GM12874 (cell line): ENCODE results near the gene PLAGL1.

Experiments
- CTCF ChIP-seq: IDR thresholded peaks from 2 replicates; pipeline ENCODE4 v1.5.1; 2011; ENCODE audit warnings: low read depth, mild to moderate bottlenecking, control low read depth, low read length, moderate library complexity; ENCODE audit not compliant: insufficient read depth

The PLAGL1 gene

GRCh38 chr6:143998686-143999085 lies 9.4 kb downstream of the PLAGL1 start:
- TF ChIP-seq CTCF, result no peak

GRCh38 chr6:143993965-143994646 lies 14.0 kb downstream of the PLAGL1 start:
- no peak for TF ChIP-seq CTCF

- TF ChIP-seq CTCF, result no peak
Observed at GRCh38 chr6:143992285-143992684, 15.8 kb downstream of the PLAGL1 start.

- TF ChIP-seq CTCF, result no peak
Observed at GRCh38 chr6:143986463-143987065, 21.5 kb downstream of the PLAGL1 start.

- TF ChIP-seq CTCF, result no peak
Observed at GRCh38 chr6:143984666-143985065, 23.4 kb downstream of the PLAGL1 start.

GRCh38 chr6:143982968-143983367 lies 25.1 kb downstream of the PLAGL1 start:
- TF ChIP-seq CTCF, result no peak

- TF ChIP-seq CTCF, result no peak
Observed at GRCh38 chr6:143980921-143981320, 27.1 kb downstream of the PLAGL1 start.
